HepG2 (cell line): Measurements from ENCODE around the gene APC2. TPM values are rescaled to one million over a fixed set of nuclear protein-coding genes. Genes with fewer than 3 reads are reported as not detected.

Experiments
- FIP1L1 ChIP-seq: fragments of 200-400 bp; formaldehyde crosslinking; IDR thresholded peaks from 2 replicates; pipeline ENCODE4 v1.6.1; 2018; ENCODE audit warnings: low read depth, mild to moderate bottlenecking, low read length, moderate library complexity, borderline replicate concordance; ENCODE audit not compliant: insufficient read depth
- FOXJ3 ChIP-seq: sonication (generic); formaldehyde crosslinking; IDR thresholded peaks from 2 replicates; pipeline ENCODE4 v1.4.0; 2020; ENCODE audit warnings: missing genetic modification reagents, mild to moderate bottlenecking, borderline replicate concordance
- FOXK1 ChIP-seq: sonication (generic); formaldehyde crosslinking; IDR thresholded peaks from 2 replicates; pipeline ENCODE4 v1.4.0; 2020; ENCODE audit warnings: low read depth, missing genetic modification reagents, borderline replicate concordance
- HNF4G ChIP-seq, 2 experiments: sonication (generic) in 1 of 2; formaldehyde crosslinking in 1 of 2; IDR thresholded peaks; 2 replicates each; pipeline versions ENCODE4 v1.4.0 to v1.6.1; 2011 to 2020; ENCODE audit warnings: borderline replicate concordance in 2 of 2, low read depth in 2 of 2, mild to moderate bottlenecking in 2 of 2, low read length in 1 of 2, missing genetic modification reagents in 1 of 2, moderate library complexity in 1 of 2
- IRF2 ChIP-seq: IDR thresholded peaks from 2 replicates; pipeline ENCODE4 v1.6.1; 2018; ENCODE audit warnings: missing genetic modification reagents, missing compliant biosample characterization
- KDM5B ChIP-seq: sonication (generic); formaldehyde crosslinking; IDR thresholded peaks from 2 replicates; pipeline ENCODE4 v1.4.0; 2020; ENCODE audit warnings: missing genetic modification reagents, mild to moderate bottlenecking, borderline replicate concordance
- KLF13 ChIP-seq: sonication (generic); formaldehyde crosslinking; IDR thresholded peaks from 2 replicates; pipeline ENCODE4 v1.4.0; 2020; ENCODE audit warnings: mild to moderate bottlenecking, missing genetic modification reagents
- NCOA5 ChIP-seq: sonication (generic); formaldehyde crosslinking; IDR thresholded peaks from 2 replicates; pipeline ENCODE4 v1.4.0; 2020; ENCODE audit warnings: missing genetic modification reagents
- REL ChIP-seq: sonication (generic); formaldehyde crosslinking; conservative IDR thresholded peaks from 2 replicates; pipeline ENCODE4 v1.8.0; 2022; ENCODE audit warnings: mild to moderate bottlenecking, missing genetic modification reagents, moderate library complexity
- RFXAP ChIP-seq: sonication (generic); formaldehyde crosslinking; IDR thresholded peaks from 2 replicates; pipeline ENCODE4 v1.4.0; 2020; ENCODE audit warnings: missing genetic modification reagents, borderline replicate concordance
- SPEN ChIP-seq: sonication (generic); formaldehyde crosslinking; IDR thresholded peaks from 2 replicates; pipeline ENCODE4 v1.5.1; 2020; ENCODE audit warnings: low read depth, mild to moderate bottlenecking, missing genetic modification reagents
- TBX2 ChIP-seq: sonication (generic); formaldehyde crosslinking; IDR thresholded peaks from 2 replicates; pipeline ENCODE4 v1.5.0; 2020; ENCODE audit warnings: missing genetic modification reagents, mild to moderate bottlenecking, borderline replicate concordance
- TOPORS ChIP-seq: sonication (generic); formaldehyde crosslinking; IDR thresholded peaks from 2 replicates; pipeline ENCODE4 v1.8.0; 2023; ENCODE audit warnings: mild to moderate bottlenecking, missing genetic modification reagents
- ZFP36L2 ChIP-seq: sonication (generic); formaldehyde crosslinking; IDR thresholded peaks from 2 replicates; pipeline ENCODE4 v1.4.0; 2020; ENCODE audit warnings: missing genetic modification reagents
- ZMYM4 ChIP-seq: sonication (generic); formaldehyde crosslinking; IDR thresholded peaks from 2 replicates; pipeline ENCODE4 v1.8.1; 2023; ENCODE audit warnings: mild to moderate bottlenecking, missing genetic modification reagents
- polyA plus RNA-seq, 8 experiments: library from polyadenylated mRNA; depleted of rRNA in 3 of 8; stranded (reverse) in 7 of 8; unstranded in 1 of 8; fragments of >200 nt; fragmentation: Illumina TruSeq in 4 of 8; extraction: Trizol in 4 of 8; gene quantifications; 2 replicates each; pipeline versions ENCODE4 v1.2.1 to v1.2.3, GENCODE V29; 2011 to 2016; ENCODE audit warnings: low read depth in 4 of 8, missing spikeins in 1 of 8, mixed read lengths in 1 of 8; ENCODE audit not compliant: insufficient read depth in 1 of 8
- total RNA-seq, 5 experiments: library from RNA; depleted of rRNA; stranded (reverse); fragments of >200 nt; fragmentation: Illumina TruSeq; extraction: Trizol; gene quantifications; 2 replicates each; pipeline ENCODE4 v1.2.3, GENCODE V29; 2016; ENCODE audit warnings: low read depth in 1 of 5
- TF ChIP-seq, protein P1 (sequence below): sonication (generic); formaldehyde crosslinking; IDR thresholded peaks from 2 replicates; pipeline ENCODE4 v1.9.0; 2021; ENCODE audit warnings: missing genetic modification reagents, mild to moderate bottlenecking, borderline replicate concordance
- TF ChIP-seq, protein P2 (sequence below): IDR thresholded peaks from 2 replicates; pipeline ENCODE4 v1.6.1; 2016; ENCODE audit warnings: missing compliant biosample characterization, missing genetic modification reagents, borderline replicate concordance
- TF ChIP-seq, protein P3 (sequence below): sonication (generic); formaldehyde crosslinking; IDR thresholded peaks from 2 replicates; pipeline ENCODE4 v1.9.0; 2021; ENCODE audit warnings: missing genetic modification reagents, borderline replicate concordance
- TF ChIP-seq, protein P4 (sequence below): sonication (generic); formaldehyde crosslinking; IDR thresholded peaks from 2 replicates; pipeline ENCODE4 v1.4.0; 2020; ENCODE audit warnings: missing genetic modification reagents, mild to moderate bottlenecking, borderline replicate concordance

Gene APC2
- total and polyA plus RNA-seq, 2 of the 13 experiments (the other 11 are each of a cell fraction or from before 2014, with no cell fraction given) = 0.08 to 0.22 TPM

DNA sequence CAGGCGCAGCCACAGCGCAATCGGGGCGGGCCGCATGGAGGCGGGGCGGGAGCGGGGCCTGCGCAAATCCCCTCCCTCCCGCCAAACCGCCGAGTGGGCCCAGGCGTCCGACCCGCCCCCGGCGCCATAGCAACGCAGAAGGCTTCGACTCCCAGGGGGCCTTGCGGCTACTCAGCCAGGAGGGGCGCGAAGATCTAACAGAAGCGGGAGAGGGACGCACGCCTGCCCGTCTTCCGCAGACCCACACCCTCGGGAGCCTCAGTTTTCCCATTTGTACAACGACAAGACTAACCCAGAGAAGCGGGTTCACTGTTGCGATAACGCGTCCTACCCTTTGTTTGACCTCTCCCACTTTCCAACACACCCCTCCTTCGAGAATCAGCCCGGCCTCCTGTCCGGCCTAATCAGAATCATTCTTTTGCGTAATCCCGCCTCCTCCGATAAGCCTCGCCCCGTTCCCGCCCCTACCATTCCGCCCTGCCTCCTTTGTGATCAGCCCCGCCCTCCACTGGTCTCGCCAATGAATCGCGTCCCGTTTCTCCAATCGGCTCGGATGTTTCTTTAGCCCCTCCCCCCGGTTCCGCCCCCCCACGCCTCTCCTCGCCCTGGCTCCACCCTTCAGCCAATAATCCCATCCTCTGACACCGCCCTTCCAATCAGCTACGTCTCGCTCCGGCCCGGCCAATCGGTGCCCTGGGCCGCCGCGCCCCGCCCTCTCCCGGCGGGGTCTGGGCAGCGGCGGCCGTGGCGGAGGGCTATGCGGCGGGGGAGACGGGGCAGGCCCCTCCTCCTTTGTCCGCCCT, 40.6 kb downstream of the APC2 start, which contains the start of gene PCSK4 (continued):
- TF ChIP-seq REL = no peak
- TF ChIP-seq, protein P1, sequence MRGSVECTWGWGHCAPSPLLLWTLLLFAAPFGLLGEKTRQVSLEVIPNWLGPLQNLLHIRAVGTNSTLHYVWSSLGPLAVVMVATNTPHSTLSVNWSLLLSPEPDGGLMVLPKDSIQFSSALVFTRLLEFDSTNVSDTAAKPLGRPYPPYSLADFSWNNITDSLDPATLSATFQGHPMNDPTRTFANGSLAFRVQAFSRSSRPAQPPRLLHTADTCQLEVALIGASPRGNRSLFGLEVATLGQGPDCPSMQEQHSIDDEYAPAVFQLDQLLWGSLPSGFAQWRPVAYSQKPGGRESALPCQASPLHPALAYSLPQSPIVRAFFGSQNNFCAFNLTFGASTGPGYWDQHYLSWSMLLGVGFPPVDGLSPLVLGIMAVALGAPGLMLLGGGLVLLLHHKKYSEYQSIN (CRISPR knock-in tag) = no peak
- TF ChIP-seq, protein P2, sequence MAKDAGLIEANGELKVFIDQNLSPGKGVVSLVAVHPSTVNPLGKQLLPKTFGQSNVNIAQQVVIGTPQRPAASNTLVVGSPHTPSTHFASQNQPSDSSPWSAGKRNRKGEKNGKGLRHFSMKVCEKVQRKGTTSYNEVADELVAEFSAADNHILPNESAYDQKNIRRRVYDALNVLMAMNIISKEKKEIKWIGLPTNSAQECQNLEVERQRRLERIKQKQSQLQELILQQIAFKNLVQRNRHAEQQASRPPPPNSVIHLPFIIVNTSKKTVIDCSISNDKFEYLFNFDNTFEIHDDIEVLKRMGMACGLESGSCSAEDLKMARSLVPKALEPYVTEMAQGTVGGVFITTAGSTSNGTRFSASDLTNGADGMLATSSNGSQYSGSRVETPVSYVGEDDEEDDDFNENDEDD (CRISPR knock-in tag) = peak; percentile 67; the same call in 1 of the 2 replicates
- TF ChIP-seq KLF13 (CRISPR knock-in tag) = no peak
- TF ChIP-seq FOXK1 (CRISPR knock-in tag) = peak; percentile 23; the same call in 1 of the 2 replicates
- TF ChIP-seq ZFP36L2 (CRISPR knock-in tag) = no peak
- TF ChIP-seq KDM5B (CRISPR knock-in tag) = no peak; the same call in 1 of the 2 replicates
- peak; percentile 27; the same call in 1 of the 2 replicates for TF ChIP-seq IRF2 (CRISPR knock-in tag)
- TF ChIP-seq, protein P3, sequence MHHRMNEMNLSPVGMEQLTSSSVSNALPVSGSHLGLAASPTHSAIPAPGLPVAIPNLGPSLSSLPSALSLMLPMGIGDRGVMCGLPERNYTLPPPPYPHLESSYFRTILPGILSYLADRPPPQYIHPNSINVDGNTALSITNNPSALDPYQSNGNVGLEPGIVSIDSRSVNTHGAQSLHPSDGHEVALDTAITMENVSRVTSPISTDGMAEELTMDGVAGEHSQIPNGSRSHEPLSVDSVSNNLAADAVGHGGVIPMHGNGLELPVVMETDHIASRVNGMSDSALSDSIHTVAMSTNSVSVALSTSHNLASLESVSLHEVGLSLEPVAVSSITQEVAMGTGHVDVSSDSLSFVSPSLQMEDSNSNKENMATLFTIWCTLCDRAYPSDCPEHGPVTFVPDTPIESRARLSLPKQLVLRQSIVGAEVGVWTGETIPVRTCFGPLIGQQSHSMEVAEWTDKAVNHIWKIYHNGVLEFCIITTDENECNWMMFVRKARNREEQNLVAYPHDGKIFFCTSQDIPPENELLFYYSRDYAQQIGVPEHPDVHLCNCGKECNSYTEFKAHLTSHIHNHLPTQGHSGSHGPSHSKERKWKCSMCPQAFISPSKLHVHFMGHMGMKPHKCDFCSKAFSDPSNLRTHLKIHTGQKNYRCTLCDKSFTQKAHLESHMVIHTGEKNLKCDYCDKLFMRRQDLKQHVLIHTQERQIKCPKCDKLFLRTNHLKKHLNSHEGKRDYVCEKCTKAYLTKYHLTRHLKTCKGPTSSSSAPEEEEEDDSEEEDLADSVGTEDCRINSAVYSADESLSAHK (CRISPR knock-in tag) = no peak
- no peak; the same call in 1 of the 2 replicates for TF ChIP-seq RFXAP (CRISPR knock-in tag)
- TF ChIP-seq SPEN (CRISPR knock-in tag) = 0 out of 2 replicates have a peak, but pooled peaks have one; percentile 67
- no peak; the same call in 1 of the 2 replicates for TF ChIP-seq TBX2 (CRISPR knock-in tag)
- TF ChIP-seq HNF4G (IDR thresholded peaks at IDR 0.05; ENCODE audit: borderline replicate concordance, low read depth, low read length) = no peak
- TF ChIP-seq HNF4G (CRISPR knock-in tag; IDR thresholded peaks at IDR 0.05; ENCODE audit: borderline replicate concordance, low read depth) = no peak
- no peak for TF ChIP-seq TOPORS (CRISPR knock-in tag)
- TF ChIP-seq ZMYM4 (CRISPR knock-in tag) = peak; percentile 70
- no peak for TF ChIP-seq FIP1L1
- TF ChIP-seq FOXJ3 (CRISPR knock-in tag) = no peak
- TF ChIP-seq, protein P4, sequence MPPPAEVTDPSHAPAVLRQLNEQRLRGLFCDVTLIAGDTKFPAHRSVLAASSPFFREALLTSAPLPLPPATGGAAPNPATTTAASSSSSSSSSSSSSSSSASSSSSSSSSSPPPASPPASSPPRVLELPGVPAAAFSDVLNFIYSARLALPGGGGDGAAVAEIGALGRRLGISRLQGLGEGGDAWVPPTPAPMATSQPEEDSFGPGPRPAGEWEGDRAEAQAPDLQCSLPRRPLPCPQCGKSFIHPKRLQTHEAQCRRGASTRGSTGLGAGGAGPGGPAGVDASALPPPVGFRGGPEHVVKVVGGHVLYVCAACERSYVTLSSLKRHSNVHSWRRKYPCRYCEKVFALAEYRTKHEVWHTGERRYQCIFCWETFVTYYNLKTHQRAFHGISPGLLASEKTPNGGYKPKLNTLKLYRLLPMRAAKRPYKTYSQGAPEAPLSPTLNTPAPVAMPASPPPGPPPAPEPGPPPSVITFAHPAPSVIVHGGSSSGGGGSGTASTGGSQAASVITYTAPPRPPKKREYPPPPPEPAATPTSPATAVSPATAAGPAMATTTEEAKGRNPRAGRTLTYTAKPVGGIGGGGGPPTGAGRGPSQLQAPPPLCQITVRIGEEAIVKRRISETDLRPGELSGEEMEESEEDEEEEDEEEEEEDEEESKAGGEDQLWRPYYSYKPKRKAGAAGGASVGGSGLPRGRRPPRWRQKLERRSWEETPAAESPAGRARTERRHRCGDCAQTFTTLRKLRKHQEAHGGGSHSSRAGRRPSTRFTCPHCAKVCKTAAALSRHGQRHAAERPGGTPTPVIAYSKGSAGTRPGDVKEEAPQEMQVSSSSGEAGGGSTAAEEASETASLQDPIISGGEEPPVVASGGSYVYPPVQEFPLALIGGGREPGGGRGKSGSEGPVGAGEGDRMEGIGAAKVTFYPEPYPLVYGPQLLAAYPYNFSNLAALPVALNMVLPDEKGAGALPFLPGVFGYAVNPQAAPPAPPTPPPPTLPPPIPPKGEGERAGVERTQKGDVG = no peak
- TF ChIP-seq NCOA5 (CRISPR knock-in tag) = no peak
